Panc1 (cell line): Measurements from ENCODE around the gene SPRR5. TPM values are rescaled to one million over a fixed set of nuclear protein-coding genes. Genes with fewer than 3 reads are reported as not detected.

Experiments
- ATAC-seq: fragments of 200-7000 bp; cut with Tn5 transposase; 2 replicates; pipeline ENCODE4 v1.9.1; 2020; ENCODE audit warnings: mild to moderate bottlenecking, moderate library complexity
- BruUV-seq: library from RNA; stranded (reverse); fragments of 400-500 nt; replicated peaks from 2 replicates; lab custom pipeline; 2021; lab: Mats Ljungman, UMichigan
- CTCF ChIA-PET: fragments of 300-600 bp; sonication (Branson Sonifier 250); formaldehyde crosslinking; loops from one replicate; lab custom pipeline; 2022; ENCODE audit warnings: antibody characterized with exemption; lab: Charles Lee
- POLR2A ChIA-PET: fragments of 300-600 bp; sonication (Branson Sonifier 250); formaldehyde crosslinking; loops from one replicate; lab custom pipeline; 2022; ENCODE audit warnings: antibody characterized with exemption; lab: Charles Lee
- DNase-seq: peaks from one replicate; pipeline ENCODE4 v3.0.0-alpha.2; 2010; ENCODE audit warnings: low read depth, low spot score
- H3K27ac ChIP-seq: 2 replicates; pipeline ENCODE4 v1.5.1; 2011; ENCODE audit warnings: mild to moderate bottlenecking, low read length, inconsistent platforms
- H3K27me3 ChIP-seq: fragments of 200-500 bp; sonication (Bioruptor generic); 2 replicates; pipeline ENCODE4 v1.6.0; 2014; ENCODE audit warnings: low read length, inconsistent platforms; ENCODE audit not compliant: control insufficient read depth, insufficient read depth
- H3K36me3 ChIP-seq: fragments of 200-500 bp; sonication (Bioruptor generic); 2 replicates; pipeline ENCODE4 v1.5.1; 2014; ENCODE audit warnings: inconsistent platforms, mild to moderate bottlenecking, low read length, moderate library complexity; ENCODE audit not compliant: control insufficient read depth, insufficient read depth
- H3K4me1 ChIP-seq: 2 replicates; pipeline ENCODE4 v1.5.1; 2011; ENCODE audit warnings: inconsistent platforms, mild to moderate bottlenecking, low read length, moderate library complexity; ENCODE audit not compliant: control insufficient read depth, insufficient read depth
- H3K4me3 ChIP-seq, 2 experiments: 2 replicates each; pipeline ENCODE4 v1.5.1; 2011 to 2012; ENCODE audit warnings: low read depth in 2 of 2, low read length in 2 of 2, mild to moderate bottlenecking in 2 of 2, inconsistent platforms in 1 of 2, moderate library complexity in 1 of 2
- H3K9me3 ChIP-seq: fragments of 200-500 bp; sonication (Bioruptor generic); 2 replicates; pipeline ENCODE4 v1.5.1; 2014; ENCODE audit warnings: low read depth, mild to moderate bottlenecking, inconsistent platforms, low read length, moderate library complexity; ENCODE audit not compliant: control insufficient read depth, insufficient read depth
- CTCF ChIP-seq: fragments of 450-650 bp; IDR thresholded peaks from 2 replicates; pipeline ENCODE4 v1.5.1; 2017; ENCODE audit warnings: mild to moderate bottlenecking
- POLR2AphosphoS5 ChIP-seq: IDR thresholded peaks from 2 replicates; pipeline ENCODE4 v1.6.1; 2012; ENCODE audit warnings: mild to moderate bottlenecking, low read depth, low read length, moderate library complexity
- SIN3A ChIP-seq: IDR thresholded peaks from 2 replicates; pipeline ENCODE4 v1.6.1; 2012; ENCODE audit warnings: low read depth, mild to moderate bottlenecking, low read length, moderate library complexity, borderline replicate concordance; ENCODE audit not compliant: insufficient read depth
- TCF7L2 ChIP-seq: IDR thresholded peaks from 2 replicates; pipeline ENCODE4 v1.6.1; 2011; ENCODE audit warnings: mild to moderate bottlenecking, low read depth, low read length, inconsistent platforms
- in situ Hi-C: cut with HindIII; loops from 2 replicates; pipeline ENCODE4 v1.10.0; 2016; ENCODE audit warnings: low sequenced_read_pairs, low pct_unique_long_range_greater_than_20kb
- intact Hi-C: fragments of 100-400 bp; cut with micrococcal nuclease; formaldehyde crosslinking; loops from one replicate; pipeline ENCODE4 v1.10.0; 2022; ENCODE audit not compliant: unreplicated experiment
- total RNA-seq: library from RNA; stranded (reverse); gene quantifications from one replicate; pipeline ENCODE4 v1.2.1, GENCODE V29; 2021; ENCODE audit not compliant: unreplicated experiment
- TF ChIP-seq, protein P1 (sequence below), 2 experiments: IDR thresholded peaks; 2 replicates each; pipeline ENCODE4 v1.6.1; 2011 to 2012; ENCODE audit warnings: low read depth in 2 of 2, control low read depth in 1 of 2, low read length in 1 of 2, mild to moderate bottlenecking in 1 of 2, moderate library complexity in 1 of 2; ENCODE audit not compliant: insufficient read depth in 1 of 2

The SPRR5 gene
- total RNA-seq, 1 experiment from 2014 or later = not detected

GRCh38 chr1:152946248-152946647 is 758 bp upstream of the SPRR5 start:
- ChIA-PET CTCF (no interaction called here), POLR2A (no interaction called here)
- in situ Hi-C loops = no loop called here
- Histone ChIP-seq H3K27ac (no peak overlapping the region), H3K27me3 (peaks cover 2% of the 10 kb centered on the region; the same call in 1 of the 2 replicates), H3K4me3 (no peak overlapping the region), H3K4me1 (no peaks in the 10 kb centered on the region), H3K9me3 (no peaks in the 10 kb centered on the region), H3K36me3 (no peaks in the 10 kb centered on the region)
- no TSS peak for BruUV-seq
- TF ChIP-seq TCF7L2 (no peak), POLR2AphosphoS5 (no peak), SIN3A (no peak), CTCF (no peak)
- TF ChIP-seq, protein P1, sequence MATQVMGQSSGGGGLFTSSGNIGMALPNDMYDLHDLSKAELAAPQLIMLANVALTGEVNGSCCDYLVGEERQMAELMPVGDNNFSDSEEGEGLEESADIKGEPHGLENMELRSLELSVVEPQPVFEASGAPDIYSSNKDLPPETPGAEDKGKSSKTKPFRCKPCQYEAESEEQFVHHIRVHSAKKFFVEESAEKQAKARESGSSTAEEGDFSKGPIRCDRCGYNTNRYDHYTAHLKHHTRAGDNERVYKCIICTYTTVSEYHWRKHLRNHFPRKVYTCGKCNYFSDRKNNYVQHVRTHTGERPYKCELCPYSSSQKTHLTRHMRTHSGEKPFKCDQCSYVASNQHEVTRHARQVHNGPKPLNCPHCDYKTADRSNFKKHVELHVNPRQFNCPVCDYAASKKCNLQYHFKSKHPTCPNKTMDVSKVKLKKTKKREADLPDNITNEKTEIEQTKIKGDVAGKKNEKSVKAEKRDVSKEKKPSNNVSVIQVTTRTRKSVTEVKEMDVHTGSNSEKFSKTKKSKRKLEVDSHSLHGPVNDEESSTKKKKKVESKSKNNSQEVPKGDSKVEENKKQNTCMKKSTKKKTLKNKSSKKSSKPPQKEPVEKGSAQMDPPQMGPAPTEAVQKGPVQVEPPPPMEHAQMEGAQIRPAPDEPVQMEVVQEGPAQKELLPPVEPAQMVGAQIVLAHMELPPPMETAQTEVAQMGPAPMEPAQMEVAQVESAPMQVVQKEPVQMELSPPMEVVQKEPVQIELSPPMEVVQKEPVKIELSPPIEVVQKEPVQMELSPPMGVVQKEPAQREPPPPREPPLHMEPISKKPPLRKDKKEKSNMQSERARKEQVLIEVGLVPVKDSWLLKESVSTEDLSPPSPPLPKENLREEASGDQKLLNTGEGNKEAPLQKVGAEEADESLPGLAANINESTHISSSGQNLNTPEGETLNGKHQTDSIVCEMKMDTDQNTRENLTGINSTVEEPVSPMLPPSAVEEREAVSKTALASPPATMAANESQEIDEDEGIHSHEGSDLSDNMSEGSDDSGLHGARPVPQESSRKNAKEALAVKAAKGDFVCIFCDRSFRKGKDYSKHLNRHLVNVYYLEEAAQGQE (IDR thresholded peaks at IDR 0.05; ENCODE audit: insufficient read depth in 1 of 2, low read depth in 2 of 2, low read length in 1 of 2) = no peak
- intact Hi-C loops = no loop called here
- no peak for ATAC-seq
- no peak for DNase-seq

GRCh38 chr1:152951711-152952110 is 4.7 kb downstream of the SPRR5 start:
- no peak for ATAC-seq
- no peaks in the 10 kb centered on the region for H3K4me1 ChIP-seq
- POLR2A ChIA-PET = no interaction called here
- no peak for DNase-seq
- no peaks in the 10 kb centered on the region for H3K9me3 ChIP-seq
- in situ Hi-C loops = no loop called here
- no TSS peak for BruUV-seq
- intact Hi-C loops = no loop called here
- H3K27me3 ChIP-seq = peaks cover 2% of the 10 kb centered on the region
- no peak overlapping the region for H3K27ac ChIP-seq
- H3K36me3 ChIP-seq = no peaks in the 10 kb centered on the region
- CTCF ChIA-PET = no interaction called here
- no peak for TF ChIP-seq SIN3A
- TF ChIP-seq, protein P1 (IDR thresholded peaks at IDR 0.05; ENCODE audit: insufficient read depth in 1 of 2, low read depth in 2 of 2, low read length in 1 of 2) = no peak
- TF ChIP-seq TCF7L2 = no peak
- no peak for TF ChIP-seq POLR2AphosphoS5
- TF ChIP-seq CTCF = no peak
- no peak overlapping the region for H3K4me3 ChIP-seq
